ENCODE data around the gene ANXA11. TPM values are rescaled to one million over a fixed set of nuclear protein-coding genes. Genes with fewer than 3 reads are reported as not detected.
"Not testable (repeated sequence)": the region's sequence is repeated elsewhere in the genome, so short reads cannot be mapped to it uniquely, and the experiment has no call there.

Gene ANXA11
- total RNA-seq = 100 to 1,000 TPM in 1 of 4 donors, 10 to 100 TPM in 3; 85.1 to 103 (median 87.3) TPM

DNA sequence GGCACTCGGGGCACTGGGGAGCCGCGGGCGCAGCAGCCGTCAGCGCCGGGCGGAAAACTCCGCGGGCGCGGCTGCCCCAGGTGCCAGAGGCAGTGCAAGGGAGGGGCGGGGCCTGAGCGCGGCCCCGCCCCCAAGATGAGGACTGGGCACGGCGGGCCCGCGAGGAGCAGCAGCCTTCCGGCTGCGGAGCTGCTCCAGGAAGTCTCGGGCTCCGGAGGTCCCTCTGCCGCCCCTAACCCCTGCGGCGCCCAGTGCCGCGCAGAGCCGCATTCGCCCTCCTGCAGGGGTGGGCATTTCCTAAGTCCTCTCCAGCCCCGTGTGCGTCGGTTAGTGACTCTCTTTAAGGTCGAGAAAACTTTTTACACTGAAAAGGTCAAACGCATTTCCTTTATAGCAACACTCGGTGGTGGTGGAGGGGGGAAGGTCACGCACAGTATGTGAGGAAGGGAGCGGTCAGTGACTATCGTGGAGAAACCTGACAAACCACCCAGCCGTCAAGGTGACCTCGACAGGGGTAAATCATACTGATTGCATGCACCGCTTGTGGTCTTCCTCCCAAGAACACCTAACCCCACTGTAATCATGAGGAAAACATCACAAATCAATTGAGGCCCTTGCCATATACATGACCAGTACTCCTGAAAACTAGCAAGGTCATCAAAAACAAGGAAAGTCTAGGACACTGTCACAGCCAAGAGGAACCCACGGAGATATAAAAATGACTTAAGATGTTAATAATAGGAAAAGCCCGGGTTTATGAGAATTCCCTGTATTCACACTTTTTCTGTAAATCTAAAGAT, at the start of gene ANXA11:
ANXA11 (minus strand) TSS at position 61 of the 800 bp plus-strand sequence. CDS start 32,676 bp downstream, outside the sequence.
- 7% methylated on average over 19 of the region's 45 CpGs for WGBS

GRCh38 chr10:80254726-80255125, 49.4 kb upstream of the ANXA11 start:
- not testable (repeated sequence) for H3K4me3 ChIP-seq; H3K4me1 ChIP-seq; H3K27ac ChIP-seq; H3K9me3 ChIP-seq; H3K27me3 ChIP-seq; H3K36me3 ChIP-seq; DNase-seq (ENCODE audit: low spot score in 2 of 2)
- no CpG with 5 or more reads among the region's 2 CpGs for WGBS

More for the DNA sequence above, at the start of gene ANXA11:
- Histone ChIP-seq H3K4me3 (peak within 1 kb of the TSS; percentile 98), H3K9me3 (no peaks in the 10 kb centered on the region), H3K4me1 (peaks cover 66% of the 10 kb centered on the region), H3K27ac (peak within 1 kb of the TSS; percentile 100), H3K27me3 (no peaks in the 10 kb centered on the region), H3K36me3 (no peaks in the 10 kb centered on the region)
- peak in 1 of 2 donors; percentile 85 for DNase-seq (ENCODE audit: low spot score in 2 of 2)
- peak in 1 of 2 donors; percentile 53 for TF ChIP-seq POLR2A (IDR thresholded peaks at IDR 0.05)
- TF ChIP-seq EP300 (IDR thresholded peaks at IDR 0.05) = no peak
- no peak for TF ChIP-seq CTCF (IDR thresholded peaks at IDR 0.05)
- TF ChIP-seq POLR2AphosphoS5 (IDR thresholded peaks at IDR 0.05) = peak in 2 of 3 donors; percentile 59 to 74

GRCh38 chr10:80253963-80254271, 48.6 kb upstream of the ANXA11 start:
- H3K27me3 ChIP-seq; H3K4me3 ChIP-seq; DNase-seq (ENCODE audit: low spot score in 2 of 2); H3K9me3 ChIP-seq; H3K27ac ChIP-seq; H3K36me3 ChIP-seq; H3K4me1 ChIP-seq: not testable (repeated sequence)
- WGBS = 38% methylated on average over 1 of the region's 1 CpG

- 77% methylated on average over 5 of the region's 5 CpGs for WGBS
- DNase-seq (ENCODE audit: low spot score in 2 of 2) = no peak
- Histone ChIP-seq H3K4me3 (no peak overlapping the region), H3K27ac (no peak overlapping the region), H3K9me3 (no peaks in the 10 kb centered on the region), H3K36me3 (no peaks in the 10 kb centered on the region), H3K4me1 (peaks cover 2% of the 10 kb centered on the region), H3K27me3 (no peaks in the 10 kb centered on the region)
- no peak for TF ChIP-seq EP300 (IDR thresholded peaks at IDR 0.05)
- no peak for TF ChIP-seq CTCF (IDR thresholded peaks at IDR 0.05)
- no peak for TF ChIP-seq POLR2AphosphoS5 (IDR thresholded peaks at IDR 0.05)
- no peak for TF ChIP-seq POLR2A (IDR thresholded peaks at IDR 0.05)
These were observed 48.1 kb upstream of the ANXA11 start for GRCh38 chr10:80253266-80253962.

- no peaks in the 10 kb centered on the region for H3K36me3 ChIP-seq
- no peaks in the 10 kb centered on the region for H3K9me3 ChIP-seq
- no peak for TF ChIP-seq CTCF (IDR thresholded peaks at IDR 0.05)
- TF ChIP-seq POLR2AphosphoS5 (IDR thresholded peaks at IDR 0.05) = no peak
- TF ChIP-seq EP300 (IDR thresholded peaks at IDR 0.05) = no peak
- no peak for TF ChIP-seq POLR2A (IDR thresholded peaks at IDR 0.05)
- no peak overlapping the region for H3K4me3 ChIP-seq
- 88% methylated on average over 12 of the region's 12 CpGs for WGBS
- no peak overlapping the region for H3K27ac ChIP-seq
- DNase-seq (ENCODE audit: low spot score in 2 of 2) = no peak
- no peaks in the 10 kb centered on the region for H3K27me3 ChIP-seq
- H3K4me1 ChIP-seq = peaks cover 2% of the 10 kb centered on the region
These were observed 47.1 kb upstream of the ANXA11 start for GRCh38 chr10:80252296-80252887.

DNA sequence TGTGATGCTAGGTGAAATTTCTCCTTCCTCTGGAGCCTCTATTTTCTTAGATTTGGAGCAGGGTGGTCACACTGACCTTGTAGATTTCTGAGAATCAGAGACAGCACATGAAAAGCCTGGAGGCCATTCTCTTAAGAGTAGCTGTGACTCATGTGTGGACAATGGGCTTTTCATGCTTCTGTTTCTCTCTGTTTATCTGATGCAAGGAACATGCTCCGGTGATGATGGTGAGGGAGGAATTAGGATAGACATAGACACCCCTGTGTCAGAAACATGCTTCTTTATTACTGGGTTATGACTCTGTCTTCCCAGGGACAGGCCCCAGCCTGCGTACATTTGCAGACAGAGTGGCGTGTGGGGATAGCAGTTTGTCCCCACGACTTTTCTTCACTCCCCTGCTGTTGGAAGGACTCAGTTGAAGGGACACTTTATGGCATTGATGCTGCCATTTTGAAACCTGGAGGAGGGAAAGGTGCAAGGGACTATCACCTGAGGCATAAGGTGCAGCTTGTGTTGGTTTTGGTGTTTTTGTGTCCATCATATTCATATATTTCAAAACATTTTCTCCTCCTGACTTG, 46.5 kb upstream of the ANXA11 start:
- not testable (repeated sequence) for H3K4me3 ChIP-seq; DNase-seq (ENCODE audit: low spot score in 2 of 2); H3K27me3 ChIP-seq; H3K9me3 ChIP-seq; H3K36me3 ChIP-seq; H3K27ac ChIP-seq; H3K4me1 ChIP-seq
- WGBS = no CpG with 5 or more reads among the region's 4 CpGs

DNA sequence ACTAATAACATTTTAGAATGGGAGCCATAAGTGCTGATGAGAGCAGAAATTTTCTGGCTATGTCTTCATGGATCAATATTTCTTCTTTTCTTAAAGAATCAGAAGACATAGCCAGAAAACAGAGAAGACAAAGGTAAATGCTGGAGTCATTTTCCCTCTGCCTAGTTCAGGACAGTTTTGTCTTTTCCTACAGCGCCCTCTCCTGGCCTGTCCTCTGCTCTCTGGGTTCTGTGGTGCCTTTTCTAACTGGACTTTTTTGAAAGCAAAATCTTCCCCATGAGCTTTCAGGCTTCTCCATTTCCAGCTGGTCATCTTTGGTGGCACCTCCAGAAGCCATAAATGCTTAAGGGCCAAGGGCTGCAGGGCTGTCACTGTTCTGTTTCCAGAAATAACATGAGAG, 45.1 kb upstream of the ANXA11 start:
- WGBS = no CpG with 5 or more reads among the region's 1 CpG
- H3K9me3 ChIP-seq; H3K4me1 ChIP-seq; H3K27me3 ChIP-seq; H3K27ac ChIP-seq; H3K36me3 ChIP-seq; H3K4me3 ChIP-seq; DNase-seq (ENCODE audit: low spot score in 2 of 2): not testable (repeated sequence)

- H3K36me3 ChIP-seq; H3K27ac ChIP-seq; H3K4me3 ChIP-seq; DNase-seq (ENCODE audit: low spot score in 2 of 2); H3K9me3 ChIP-seq; H3K4me1 ChIP-seq; H3K27me3 ChIP-seq: not testable (repeated sequence)
- no CpG with 5 or more reads among the region's 4 CpGs for WGBS
These were observed 44.6 kb upstream of the ANXA11 start for GRCh38 chr10:80249906-80250305.

DNA sequence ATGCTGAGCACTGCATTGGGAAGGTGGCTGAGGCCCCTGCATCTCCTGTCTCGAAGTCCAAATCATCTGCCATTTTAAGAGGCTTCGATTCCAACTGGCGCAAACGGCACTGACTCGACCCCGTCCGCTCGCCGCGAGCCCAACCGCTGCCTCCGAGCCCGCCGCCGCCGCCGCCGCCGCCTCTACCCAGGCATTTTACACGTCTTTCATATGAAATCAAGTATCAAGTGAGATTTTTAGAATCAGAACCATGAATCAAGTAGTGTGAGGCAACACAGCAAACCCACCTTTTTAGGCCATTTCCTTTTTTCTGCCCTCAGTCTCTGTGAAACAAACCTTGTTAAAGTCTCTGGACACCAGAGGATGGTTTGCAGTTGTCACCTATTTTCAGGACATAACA, 42.3 kb upstream of the ANXA11 start:
- H3K27ac ChIP-seq; H3K4me1 ChIP-seq; H3K4me3 ChIP-seq; H3K9me3 ChIP-seq; DNase-seq (ENCODE audit: low spot score in 2 of 2); H3K36me3 ChIP-seq; H3K27me3 ChIP-seq: not testable (repeated sequence)
- WGBS = 100% methylated on average over 1 of the region's 20 CpGs

GRCh38 chr10:80244371-80244770, 39.0 kb upstream of the ANXA11 start:
- 70% methylated on average over 3 of the region's 3 CpGs for WGBS
- not testable (repeated sequence) for H3K4me1 ChIP-seq; H3K36me3 ChIP-seq; H3K27me3 ChIP-seq; H3K4me3 ChIP-seq; H3K27ac ChIP-seq; DNase-seq (ENCODE audit: low spot score in 2 of 2); H3K9me3 ChIP-seq
